GM10847 (cell line): Measurements from ENCODE around the gene TMEM179B.

Experiments used
- POLR2A ChIP-seq: IDR thresholded peaks from 2 replicates; pipeline ENCODE4 v1.6.1; 2011; ENCODE audit not compliant: insufficient read length; ENCODE audit errors: extremely low read depth

Gene TMEM179B, protein sequence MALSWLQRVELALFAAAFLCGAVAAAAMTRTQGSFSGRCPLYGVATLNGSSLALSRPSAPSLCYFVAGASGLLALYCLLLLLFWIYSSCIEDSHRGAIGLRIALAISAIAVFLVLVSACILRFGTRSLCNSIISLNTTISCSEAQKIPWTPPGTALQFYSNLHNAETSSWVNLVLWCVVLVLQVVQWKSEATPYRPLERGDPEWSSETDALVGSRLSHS

DNA sequence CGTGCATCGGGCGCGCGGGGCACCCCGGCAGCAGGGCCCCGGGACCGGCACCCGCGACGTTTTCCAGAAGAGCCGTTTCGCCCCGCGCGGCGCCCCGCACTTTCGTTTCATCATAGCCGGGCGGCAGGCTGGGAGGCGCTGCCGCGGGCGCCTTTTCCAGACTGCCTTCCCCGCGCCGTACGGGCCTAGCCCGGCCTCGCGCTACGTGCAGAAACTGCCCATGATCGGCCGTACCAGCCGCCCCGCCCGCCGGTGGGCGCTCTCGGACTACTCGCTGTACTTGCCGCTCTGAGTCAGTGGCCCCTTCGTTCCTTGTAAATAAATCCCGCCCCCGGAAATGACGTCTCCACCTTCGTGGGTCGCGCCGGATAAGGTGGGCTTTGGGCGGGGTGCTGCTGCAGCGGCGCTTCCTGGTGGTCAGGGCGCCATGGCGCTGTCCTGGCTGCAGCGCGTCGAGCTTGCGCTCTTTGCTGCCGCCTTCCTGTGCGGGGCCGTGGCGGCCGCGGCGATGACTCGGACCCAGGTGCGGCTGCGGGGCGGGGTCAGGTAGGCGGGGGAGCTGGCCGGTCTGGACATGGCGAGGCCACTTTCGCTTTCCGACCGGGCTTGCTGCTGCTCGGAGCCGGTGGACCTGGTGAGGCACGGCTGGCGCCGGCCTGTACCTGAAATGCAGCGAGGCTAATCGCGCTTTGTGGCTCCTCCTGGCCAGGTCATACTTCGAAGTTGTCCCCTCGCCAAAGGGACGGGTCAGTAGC, at the start of gene TMEM179B:
TSS of gene TMEM179B (plus strand) at position 398 of the 755 bp plus-strand sequence. CDS start at position 428, 30 bp downstream.
- peak; percentile 99 for TF ChIP-seq POLR2A

DNA sequence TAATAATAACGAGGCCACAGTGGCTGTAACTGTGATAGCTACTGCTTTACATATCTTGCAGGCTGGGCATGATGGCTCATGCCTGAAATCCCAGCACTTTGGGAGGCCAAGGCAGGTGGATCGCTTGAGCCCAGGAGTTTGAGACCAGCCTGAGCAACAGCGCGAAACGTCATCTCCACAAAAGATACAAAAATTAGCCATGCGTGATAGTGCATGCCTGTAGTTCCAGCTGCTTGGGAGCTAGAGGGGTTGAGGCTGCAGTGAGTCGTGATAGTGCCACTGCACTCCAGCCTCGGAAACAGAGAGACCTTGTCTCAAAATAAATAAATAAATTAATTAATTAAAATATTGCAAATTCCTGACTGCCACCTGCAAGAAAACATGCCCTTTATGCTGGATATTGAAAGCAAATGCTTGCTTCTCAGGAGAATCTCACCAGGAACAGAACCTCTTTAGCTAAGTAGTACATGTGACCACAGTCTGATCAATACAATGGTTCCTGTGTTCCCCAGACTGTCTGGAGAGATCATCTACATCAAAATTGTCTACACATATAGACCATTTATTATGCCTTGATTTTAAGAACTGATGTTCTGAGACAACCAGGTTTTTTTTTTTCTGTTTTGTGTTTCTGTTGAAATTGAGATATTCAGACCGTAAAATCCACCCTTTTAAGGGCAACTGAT, 39.6 kb upstream of the TMEM179B start:
- no peak for TF ChIP-seq POLR2A

DNA sequence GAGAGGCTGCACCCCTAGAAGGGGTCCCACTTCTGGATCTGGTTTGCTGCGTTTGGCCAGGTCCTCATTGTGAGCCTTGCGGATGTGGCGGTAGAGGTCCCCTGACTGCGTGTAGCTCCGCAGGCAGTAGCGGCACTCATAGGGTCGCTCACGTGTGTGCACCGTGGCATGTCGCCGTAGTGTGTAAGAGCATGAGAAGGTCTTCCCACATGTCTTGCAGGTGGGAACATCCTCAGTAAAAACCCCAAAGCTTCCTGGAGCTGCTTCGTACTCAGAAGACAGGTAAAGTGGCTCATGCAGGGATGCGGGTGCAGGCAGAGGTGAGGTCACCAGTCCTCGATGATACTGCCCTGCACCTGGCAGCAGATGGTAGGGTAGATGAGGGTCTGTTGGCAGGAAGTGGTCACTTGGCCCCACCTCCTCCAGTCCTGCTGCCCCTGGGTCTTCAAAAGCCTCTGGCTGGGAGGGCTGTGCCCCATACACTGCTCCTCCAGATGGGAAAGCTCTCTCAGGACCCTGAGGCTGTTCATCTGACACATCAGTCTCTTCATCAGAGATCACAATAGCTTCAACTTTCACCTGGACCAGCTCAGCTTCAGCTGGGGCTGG, 34.9 kb upstream of the TMEM179B start:
- no peak for TF ChIP-seq POLR2A

DNA sequence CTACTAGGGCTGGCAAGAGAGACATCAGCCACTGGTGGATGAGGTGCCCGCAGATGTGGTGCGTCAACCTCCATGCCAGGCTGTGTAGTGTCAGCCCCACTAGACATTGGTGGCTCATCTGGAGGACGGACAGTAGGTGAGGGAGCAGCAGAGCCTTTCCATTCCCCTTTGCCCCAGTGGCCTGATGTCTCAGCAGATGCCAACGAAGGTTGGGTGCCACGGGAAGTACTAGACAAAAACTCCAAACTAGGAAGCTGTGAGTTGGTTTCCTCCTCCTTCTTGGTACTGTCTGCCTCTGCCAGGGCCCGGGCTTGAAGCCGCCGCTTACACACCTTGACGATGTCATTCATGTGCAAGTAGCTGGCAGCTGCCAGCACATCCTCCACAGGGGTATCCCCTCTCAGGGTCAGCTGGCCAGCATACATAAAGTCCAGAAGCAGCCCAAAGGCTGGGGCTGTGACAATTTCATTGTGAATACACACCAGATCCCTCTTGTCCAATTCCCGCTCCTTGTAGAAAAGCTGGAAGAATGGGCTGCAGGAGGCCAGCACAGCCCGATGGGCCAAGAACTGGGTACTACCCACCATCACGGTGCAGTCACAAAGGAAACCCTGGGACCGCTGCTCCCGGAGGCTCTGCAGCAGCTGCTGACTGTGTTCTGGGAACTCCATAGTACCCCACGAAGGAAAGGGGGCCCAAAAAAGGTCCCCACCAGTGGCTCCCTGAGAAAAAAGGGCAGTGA, 34.0 kb upstream of the TMEM179B start:
- no peak for TF ChIP-seq POLR2A

DNA sequence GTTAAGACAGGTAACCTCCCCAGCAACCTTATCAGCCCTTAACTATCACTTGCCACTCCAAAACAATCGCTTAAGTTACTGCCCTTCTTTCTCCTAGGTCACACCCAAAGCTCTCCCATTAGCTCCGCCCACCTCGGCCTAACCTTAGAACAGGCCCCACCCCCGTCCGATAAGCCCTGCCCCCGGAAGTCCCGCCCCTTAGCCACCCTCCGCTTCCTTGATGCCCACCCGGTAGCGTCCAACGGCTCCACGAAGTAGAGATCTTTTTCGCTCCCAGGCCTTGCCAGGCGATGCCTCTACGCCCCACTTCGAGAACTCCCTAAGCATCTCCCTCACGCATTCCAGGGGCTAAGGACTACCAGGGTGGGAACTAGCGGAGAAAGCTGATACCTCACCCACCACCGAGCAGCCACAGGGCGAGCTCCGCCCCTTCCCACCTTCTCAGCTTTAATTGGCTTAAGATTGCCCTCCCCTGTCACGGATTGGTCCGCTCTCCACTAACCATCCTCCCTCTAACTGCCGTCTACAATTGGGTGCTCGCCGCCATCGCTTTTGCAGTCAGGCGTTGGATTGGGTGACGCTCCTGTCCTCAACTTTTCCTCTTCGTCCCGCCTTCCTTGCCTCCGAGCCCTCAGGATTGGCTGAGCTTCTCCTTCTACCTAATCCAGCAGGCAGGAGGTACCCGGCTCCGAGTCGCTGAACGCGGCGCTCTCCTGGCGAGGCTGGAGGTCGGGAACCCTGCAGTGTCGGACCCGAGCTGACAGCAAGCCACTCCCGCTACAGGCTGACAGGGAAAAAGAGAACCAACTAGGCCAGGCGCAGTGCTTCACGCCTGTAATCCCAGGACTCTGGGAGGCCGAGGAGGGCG, 33.2 kb upstream of the TMEM179B start, which contains the start of gene ZBTB3:
TSS of gene ZBTB3 (minus strand) at position 425 of the 868 bp plus-strand sequence. CDS start 496 bp downstream, outside the sequence.
- peak; percentile 57 for TF ChIP-seq POLR2A

DNA sequence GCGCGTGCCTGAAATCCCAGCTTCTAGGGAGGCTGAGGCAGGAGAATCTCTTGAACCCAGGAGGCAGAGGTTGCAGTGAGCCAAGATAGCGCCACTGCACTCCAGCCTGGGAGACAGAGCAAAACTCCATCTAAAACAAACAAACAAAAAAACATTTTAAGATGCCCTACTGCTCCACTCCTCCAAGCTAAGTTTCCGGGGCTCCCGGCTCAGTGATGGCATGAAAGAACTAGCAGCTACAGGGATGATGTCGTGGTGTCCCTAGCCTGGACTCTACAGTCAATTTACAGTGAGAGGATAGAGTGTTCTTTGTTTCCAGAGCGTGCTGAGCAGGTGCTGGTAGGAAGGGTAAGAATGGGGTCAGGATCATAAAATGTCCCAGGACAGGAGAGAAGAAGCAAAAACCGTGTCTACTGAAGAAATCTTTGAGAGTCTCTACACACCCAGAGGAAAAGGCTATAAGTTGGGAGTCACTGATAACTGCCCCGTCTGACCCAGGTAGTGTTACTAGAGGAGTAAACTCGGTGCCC, 32.1 kb upstream of the TMEM179B start:
- no peak for TF ChIP-seq POLR2A

DNA sequence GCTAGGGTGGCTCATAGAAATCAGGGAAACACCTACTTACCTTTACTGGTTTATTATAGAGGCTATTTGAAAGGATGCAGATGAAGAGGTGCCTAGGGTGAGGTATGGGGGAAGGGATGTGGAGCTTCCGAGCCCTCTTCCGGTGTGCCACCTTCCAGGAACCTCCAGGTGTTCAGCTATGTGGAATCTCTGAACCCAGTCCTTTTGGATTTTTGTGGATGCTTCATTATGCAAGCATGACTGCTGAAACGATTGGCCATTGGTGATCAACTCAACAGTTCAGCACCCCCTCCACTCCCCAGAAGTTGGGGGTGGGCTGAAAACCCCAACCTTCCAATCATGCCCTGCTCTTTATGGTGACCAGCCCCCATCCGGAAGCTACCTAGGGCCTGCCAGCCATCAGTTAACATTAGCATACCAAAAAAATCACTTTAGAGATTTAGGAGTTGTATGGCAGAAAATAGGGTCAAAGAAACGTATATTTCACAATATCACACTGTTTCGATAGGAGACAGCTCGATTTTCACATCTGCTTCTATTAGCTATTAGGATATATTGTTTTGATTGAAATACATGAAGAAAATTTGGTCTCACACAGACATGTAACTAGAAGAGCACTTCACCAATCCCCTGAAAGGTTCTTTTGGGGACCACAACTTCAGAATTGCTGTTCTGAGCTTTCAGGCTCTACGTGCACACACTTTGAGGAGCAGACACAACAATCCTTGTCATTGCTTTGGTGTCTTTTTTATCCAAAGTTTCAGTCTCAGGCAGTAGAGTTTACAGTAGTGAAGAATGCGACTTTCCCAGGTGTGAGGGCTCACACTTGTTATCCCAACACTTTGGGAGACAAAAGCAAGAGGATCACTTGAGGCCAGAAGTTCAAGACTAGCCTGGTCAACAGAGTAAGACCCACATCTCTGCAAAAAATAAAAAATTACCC, 29.1 kb upstream of the TMEM179B start:
- TF ChIP-seq POLR2A: no peak

DNA sequence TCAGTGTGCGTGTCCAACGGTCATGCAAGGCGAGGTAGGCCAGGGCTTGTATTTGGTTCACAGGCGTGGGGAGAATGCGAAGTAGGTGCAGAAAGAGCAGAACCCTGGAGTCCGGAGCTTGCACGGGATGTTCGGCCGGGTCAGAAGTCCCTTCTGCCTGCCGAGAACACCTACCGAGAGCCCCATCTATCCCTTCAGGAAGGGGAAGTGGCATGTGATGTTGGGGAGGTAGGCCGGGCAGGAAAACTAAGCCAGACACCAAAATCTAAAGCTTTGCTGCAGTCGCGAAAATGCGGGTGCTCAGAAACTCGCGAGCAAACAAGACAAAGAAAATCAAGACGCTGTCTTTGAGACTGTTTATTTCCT, 16.4 kb upstream of the TMEM179B start:
- no peak for TF ChIP-seq POLR2A

DNA sequence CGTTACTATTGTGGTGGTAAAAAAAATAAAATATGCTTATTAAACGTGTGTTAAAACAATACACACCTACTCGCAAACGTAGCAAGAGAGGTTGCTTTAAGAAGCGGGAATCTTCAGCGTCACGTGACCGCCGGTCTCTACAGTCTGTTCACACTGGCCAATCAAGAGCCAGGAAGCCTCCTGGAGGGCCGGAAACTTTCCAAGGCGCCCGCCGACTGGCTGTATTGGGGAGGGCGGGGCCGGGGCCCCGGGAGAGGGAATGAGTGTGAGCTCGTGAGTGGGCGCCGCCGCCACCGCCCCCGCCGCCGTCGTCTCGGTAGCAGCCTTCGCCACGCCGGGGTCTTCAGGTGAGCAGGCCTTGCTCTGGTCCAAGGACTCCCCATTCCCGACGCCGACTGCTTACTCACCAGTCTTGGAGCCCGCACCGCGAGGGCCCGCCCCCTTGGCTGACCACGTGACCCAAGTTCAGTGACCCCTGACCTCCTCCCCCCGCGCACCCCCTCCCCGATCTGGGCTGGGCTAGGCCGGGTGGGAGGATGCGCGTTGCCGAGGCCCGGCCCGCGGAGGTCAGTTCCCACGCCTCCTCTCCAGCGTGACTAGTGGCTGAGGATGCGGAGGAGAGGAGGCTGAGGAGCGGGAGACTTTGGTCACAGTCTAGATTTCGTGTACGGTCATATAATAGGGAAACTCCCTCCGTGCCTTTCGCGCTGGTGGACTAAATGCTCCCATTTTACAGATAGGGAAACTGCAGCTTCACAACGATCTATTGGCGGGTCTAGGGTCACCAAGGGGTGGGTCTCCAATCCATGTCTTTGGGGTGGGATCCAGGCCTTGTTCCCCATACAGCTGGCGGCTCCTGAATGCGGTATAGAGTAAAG, 15.8 kb upstream of the TMEM179B start, which contains the start of gene TAF6L:
TSS of gene TAF6L (plus strand) at position 253 of the 878 bp plus-strand sequence. CDS start 4,388 bp downstream, outside the sequence.
- peak; percentile 47 for TF ChIP-seq POLR2A

DNA sequence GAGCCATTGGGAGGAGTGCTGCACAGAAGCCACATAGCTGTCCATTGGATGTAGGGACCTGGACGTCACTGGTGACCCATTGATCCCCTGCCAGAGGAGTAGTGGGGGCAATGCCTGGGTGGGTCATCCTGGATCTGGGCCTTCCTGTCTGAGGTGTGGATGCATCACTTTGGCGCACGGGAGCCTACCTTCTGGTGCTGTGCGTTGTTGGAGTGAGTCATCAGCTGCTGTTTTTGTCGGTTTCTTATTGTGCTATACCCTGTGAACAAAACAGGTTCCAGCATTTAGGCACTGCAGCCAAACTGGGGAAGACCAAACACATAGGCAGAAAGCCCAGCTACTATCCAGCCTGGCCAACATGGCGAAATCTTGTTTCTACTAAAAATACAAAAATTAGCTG, 12.8 kb upstream of the TMEM179B start:
- no peak for TF ChIP-seq POLR2A

DNA sequence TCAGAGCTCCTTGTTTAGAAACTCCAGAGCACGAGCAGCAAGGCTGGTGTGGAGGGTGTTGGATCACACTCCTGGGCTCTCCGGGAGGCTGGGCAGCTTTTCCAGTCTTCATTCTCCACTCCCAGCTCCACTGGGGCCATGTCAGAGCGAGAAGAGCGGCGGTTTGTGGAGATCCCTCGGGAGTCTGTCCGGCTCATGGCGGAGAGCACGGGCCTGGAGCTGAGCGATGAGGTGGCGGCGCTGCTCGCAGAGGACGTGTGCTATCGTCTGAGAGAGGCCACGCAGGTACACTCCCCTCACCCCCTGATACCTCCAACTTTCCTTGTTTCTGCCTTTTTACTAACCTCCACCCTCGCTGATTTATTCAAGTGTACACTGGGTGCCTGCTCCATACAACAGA, 11.6 kb upstream of the TMEM179B start:
- TF ChIP-seq POLR2A: no peak

DNA sequence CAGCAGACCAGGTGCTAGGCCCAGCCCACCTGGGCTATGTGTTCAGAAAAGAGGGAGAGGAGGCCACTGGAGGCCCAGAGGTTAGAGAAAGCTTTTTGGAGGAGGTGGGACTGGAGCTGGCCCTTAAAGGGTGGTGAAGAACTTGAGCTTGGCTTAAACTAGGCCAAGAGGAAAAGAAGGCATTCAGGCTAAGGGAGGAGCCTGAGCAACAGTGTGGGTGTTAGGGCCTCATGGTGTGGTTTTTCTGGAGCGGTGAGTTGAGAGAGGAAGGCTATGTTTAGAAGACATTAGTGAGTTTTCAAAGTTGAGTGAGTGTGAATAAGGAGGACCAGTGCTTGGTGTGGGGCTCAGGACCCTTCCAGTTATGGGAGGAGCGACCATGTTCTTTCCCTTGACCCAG, 9.8 kb upstream of the TMEM179B start:
- TF ChIP-seq POLR2A: no peak
